T-helper 2 cell treated with Interferon-gamma antibody and Interleukin-4, amounts not matched to agents 100 ng/mL and 5 ng/mL, for 36 hours (primary cell): ENCODE results near the gene IFT172. TPM values are rescaled to one million over a fixed set of nuclear protein-coding genes. Genes with fewer than 3 reads are reported as not detected.
"Not testable (repeated sequence)": the region's sequence is repeated elsewhere in the genome, so short reads cannot be mapped to it uniquely, and the experiment has no call there.

Experiments used
- intact Hi-C: fragments of 100-400 bp; cut with micrococcal nuclease; formaldehyde crosslinking; loops from one replicate; pipeline ENCODE4 v1.15.1; 2023
- total RNA-seq: library from RNA; stranded (reverse); gene quantifications from 2 replicates; pipeline ENCODE4 v1.2.3, GENCODE V29; 2022

IFT172 gene, protein sequence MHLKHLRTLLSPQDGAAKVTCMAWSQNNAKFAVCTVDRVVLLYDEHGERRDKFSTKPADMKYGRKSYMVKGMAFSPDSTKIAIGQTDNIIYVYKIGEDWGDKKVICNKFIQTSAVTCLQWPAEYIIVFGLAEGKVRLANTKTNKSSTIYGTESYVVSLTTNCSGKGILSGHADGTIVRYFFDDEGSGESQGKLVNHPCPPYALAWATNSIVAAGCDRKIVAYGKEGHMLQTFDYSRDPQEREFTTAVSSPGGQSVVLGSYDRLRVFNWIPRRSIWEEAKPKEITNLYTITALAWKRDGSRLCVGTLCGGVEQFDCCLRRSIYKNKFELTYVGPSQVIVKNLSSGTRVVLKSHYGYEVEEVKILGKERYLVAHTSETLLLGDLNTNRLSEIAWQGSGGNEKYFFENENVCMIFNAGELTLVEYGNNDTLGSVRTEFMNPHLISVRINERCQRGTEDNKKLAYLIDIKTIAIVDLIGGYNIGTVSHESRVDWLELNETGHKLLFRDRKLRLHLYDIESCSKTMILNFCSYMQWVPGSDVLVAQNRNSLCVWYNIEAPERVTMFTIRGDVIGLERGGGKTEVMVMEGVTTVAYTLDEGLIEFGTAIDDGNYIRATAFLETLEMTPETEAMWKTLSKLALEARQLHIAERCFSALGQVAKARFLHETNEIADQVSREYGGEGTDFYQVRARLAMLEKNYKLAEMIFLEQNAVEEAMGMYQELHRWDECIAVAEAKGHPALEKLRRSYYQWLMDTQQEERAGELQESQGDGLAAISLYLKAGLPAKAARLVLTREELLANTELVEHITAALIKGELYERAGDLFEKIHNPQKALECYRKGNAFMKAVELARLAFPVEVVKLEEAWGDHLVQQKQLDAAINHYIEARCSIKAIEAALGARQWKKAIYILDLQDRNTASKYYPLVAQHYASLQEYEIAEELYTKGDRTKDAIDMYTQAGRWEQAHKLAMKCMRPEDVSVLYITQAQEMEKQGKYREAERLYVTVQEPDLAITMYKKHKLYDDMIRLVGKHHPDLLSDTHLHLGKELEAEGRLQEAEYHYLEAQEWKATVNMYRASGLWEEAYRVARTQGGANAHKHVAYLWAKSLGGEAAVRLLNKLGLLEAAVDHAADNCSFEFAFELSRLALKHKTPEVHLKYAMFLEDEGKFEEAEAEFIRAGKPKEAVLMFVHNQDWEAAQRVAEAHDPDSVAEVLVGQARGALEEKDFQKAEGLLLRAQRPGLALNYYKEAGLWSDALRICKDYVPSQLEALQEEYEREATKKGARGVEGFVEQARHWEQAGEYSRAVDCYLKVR (N-terminal part only)
- total RNA-seq = 8.7 and 9.4 TPM in 2 replicates

DNA sequence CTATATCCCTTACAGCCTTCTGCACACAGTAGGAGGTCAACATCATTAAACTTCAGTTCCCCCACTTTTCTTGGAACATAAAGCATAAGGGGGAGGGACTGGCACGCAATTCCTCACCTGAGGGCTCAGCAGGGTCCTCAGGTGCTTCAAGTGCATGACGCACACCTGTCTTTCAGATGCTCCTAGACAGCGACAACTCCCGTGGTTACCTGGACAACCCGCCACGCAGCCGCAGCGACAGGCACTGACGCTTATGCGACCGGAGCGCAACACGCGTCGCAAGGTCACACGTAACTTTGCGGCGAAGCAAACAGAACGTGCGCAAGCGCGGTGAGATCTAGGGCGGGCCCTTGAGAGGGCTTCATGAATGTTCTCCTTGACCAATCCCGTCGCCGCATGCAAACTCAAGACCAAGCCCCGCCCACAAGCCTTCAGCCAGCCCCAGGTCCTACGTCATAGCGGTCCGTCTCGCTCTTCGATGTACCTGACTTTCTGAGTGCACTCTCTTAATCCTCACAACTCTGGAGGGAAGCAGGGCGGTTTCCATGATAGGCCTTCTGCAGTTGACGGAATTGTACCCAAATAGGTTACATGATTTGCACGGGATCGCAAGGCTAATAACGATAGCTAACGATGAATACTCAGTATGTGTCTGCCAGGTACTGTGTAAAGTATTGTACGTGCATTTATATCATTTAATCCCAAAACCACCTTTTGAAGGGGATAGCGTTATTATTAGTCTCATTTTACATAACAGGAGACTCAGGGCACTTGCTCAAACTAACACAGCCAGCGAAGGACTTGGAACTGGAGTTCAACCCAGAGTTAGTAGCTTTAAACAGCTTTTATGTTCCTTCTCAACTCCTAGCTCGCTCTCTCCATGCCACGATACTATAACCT, at the start of gene IFT172:
IFT172 (minus strand) TSS at position 246 of the 900 bp plus-strand sequence; CDS start at position 156, 90 bp downstream.
- intact Hi-C loops = loop anchor here (1.0 to 2.0 kb wide), 7 partner anchors 61 to 194 kb away; partner anchors contain the start of genes CCDC121, EIF2B4, GPN1 and GTF3C2

DNA sequence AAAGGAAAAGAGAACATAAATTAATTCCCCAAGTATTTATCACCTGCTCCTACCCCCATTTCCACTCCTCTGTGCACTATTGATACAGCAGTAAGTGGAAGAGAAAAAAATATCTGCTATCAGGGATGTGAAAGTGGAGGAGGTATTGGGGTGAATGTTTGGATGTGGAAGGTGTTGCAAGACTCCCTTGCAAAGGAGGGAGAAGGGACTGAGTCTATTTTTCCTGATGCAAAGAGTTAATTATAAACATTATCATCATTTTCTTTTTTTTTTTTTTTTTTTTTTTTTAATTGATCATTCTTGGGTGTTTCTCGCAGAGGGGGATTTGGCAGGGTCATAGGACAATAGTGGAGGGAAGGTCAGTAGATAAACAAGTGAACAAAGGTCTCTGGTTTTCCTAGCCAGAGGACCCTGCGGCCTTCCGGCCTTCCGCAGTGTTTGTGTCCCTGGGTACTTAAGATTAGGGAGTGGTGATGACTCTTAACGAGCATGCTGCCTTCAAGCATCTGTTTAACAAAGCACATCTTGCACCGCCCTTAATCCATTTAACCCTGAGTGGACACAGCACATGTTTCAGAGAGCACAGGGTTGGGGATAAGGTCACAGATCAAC, 49.4 kb upstream of the IFT172 start:
- intact Hi-C loops = not testable (repeated sequence)

DNA sequence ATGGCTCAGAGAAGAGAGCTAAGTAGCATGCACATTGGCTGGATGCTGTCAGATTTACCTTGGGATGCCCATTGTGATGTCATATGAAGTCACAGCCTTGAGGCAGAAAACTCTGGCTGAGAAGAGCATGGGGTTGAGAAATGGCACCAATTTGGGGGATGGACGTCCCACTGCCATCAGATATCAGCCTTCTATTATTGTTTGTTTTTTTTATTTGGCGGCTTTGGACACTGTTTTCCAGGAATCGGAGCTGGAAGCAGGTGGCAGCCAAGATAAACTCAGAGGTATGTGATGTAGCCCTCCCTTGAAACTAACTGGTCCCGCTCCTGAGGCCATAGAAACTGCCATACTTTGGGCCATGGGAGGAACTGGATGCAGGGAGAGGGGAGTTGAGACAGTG, 47.7 kb upstream of the IFT172 start:
- intact Hi-C loops = no loop called here

DNA sequence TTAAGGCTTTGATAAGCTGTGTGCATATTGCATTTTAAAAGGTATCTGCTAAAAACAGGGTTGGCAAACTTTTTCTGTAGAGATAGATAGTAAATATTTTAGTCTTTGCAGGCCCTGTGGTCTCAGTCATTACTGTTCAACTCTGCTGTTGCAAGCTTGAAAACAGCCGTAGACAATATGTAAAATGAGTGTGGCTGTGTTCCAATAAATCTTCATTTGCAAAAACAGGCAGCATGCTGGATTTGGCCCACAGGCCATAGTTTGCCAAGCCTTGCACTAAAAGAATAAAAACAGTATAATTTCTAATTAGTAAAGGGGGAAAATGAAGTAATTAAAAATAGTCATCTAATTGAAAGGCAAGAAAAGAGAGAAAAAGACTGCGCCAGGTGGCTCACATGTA, 42.4 kb upstream of the IFT172 start:
- intact Hi-C loops = no loop called here

DNA sequence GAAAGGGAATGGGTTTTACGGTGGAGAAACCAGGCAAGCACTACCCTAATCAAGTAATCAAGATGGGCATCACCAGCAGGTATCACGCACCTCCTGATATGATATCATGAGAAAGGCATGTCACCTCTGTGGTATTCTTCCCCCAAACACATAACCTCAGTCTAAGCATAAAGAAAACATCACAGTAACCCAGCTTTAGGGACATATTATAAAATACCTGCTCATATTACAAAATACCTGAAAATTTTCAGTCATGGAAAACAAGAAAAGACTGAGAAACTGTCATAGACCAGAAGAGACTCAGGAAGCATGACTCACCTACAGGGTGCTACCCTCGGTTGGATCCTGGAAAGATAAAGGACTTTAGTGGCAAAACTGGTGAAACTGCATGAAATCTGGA, 37.6 kb upstream of the IFT172 start:
- intact Hi-C loops = no loop called here

DNA sequence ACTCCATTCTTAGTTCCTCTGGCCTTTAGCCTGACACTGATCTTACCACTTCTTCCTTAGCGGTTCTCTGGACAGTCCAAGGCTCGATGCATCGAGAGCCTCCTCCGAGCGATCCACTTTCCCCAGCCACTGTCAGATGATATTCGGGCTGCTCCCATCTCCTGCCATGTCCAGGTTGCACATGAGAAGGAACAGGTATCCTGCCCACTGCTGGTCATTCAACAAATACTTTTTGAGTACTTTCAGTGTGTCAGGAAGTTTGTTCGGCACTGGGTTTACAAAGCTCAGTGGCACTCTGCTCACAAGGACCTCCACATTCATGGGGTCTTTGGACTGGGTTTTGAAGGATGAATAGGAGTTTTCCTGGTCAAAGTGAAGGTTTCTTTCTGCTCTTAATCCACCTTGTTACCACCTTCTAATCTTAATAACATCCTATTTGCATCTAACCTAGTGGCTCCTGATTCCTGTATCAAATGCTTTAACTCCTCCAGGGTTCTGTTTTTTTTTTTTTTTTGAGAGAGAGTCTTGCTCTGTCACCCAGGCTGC, 32.9 kb upstream of the IFT172 start:
- intact Hi-C loops = no loop called here

DNA sequence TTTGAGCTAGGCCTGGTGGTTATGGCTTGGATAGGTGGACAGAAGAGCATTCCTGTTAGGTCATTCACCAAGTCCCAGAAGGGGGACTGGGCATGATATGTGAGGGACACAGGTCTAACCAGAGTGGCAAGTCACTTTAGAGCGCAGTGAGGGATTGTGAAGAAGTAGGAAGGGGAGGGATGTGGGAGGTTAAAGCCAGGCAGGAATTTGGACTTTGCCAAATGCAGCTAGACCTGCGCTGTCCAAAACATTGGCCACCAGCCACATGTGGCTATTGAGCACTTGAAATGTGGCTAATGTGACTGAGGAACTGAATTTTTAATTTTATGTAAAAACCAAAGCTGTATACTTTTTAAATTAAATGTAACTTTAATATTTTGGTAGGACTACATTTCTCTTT, 30.8 kb upstream of the IFT172 start:
- intact Hi-C loops = no loop called here

DNA sequence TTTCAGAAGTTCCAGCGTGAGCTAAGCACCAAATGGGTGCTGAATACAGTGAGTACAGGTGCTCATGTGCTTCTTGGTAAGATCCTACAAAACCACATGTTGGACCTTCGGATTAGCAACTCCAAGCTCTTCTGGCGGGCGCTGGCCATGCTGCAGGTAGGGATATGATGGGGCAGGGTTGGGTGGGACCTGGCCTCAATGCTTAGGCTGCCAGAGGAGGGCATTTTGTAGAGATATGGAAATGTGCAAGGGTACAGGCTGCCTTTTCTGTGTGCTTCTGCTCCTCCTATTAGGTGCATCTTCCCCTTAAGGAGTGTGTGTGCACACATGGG, 29.2 kb upstream of the IFT172 start:
- intact Hi-C loops = no loop called here

DNA sequence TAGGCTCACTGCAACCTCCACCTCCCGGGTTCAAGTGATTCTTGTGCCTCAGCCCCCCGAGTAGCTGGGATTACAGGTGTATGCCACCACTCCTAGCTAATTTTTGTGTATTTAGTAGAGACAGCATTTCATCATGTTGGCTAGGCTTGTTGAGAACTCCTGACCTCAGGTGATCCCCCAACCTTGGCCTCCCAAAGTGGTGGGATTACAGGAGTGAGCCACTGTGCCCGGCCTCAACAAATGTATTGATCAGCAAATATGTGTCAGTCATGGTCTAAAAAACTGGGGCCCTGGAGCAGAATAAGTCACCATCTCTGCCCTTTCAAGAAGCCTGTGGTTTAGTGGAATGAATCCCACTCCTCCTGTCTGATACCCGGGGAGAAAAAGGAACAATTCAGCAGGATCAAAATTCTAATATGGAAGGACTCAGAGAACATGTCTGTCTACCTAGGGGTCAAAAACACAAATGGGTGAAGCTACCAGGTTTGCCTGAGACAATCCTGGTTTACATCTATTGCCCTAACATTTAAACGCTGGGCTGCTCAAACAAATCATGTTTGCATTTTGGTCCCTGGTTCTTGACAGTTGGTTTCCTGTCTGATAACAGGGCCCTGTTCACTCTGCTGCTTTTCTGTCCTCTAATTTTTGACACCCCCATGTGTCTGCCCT, 28.7 kb upstream of the IFT172 start:
- intact Hi-C loops = no loop called here

DNA sequence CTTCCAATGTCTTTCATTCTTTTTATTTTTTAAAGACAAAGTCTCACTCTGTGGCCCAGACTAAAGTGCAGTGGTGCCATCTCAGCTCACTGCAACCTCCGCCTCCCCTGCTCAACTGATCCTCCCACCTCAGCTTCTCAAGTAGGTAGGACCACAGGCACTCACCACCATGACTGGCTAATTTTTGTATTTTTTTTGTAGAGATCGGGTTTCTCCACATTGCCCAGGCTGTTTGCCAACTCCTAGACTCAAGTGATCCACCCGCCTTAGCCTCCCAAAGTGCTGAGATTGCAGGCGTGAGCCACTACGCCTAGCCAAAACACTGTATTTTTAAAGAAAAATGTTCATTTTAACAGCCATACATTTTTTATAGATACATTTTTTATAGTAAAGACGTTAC, 19.8 kb upstream of the IFT172 start:
- intact Hi-C loops = no loop called here

DNA sequence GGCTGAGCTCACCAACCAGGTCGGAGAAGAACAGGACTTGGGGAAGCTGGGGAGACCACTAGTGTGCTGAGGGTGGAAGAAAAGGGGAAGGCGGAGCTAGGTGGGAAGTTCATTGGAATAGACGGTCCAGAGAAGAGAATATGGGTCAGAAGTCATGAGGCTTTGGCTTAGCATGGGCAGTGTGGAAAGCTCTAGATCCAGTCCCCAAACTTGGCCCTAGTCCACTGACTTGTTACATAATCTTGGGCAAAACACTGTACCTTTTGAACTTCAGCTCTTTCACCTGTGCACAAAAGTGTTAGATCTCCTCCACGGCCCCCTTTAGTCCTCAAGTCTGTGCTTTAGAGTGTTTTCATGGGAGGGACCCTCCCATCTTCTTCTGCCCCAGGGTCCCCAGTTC, 17.8 kb upstream of the IFT172 start:
- intact Hi-C loops = no loop called here

DNA sequence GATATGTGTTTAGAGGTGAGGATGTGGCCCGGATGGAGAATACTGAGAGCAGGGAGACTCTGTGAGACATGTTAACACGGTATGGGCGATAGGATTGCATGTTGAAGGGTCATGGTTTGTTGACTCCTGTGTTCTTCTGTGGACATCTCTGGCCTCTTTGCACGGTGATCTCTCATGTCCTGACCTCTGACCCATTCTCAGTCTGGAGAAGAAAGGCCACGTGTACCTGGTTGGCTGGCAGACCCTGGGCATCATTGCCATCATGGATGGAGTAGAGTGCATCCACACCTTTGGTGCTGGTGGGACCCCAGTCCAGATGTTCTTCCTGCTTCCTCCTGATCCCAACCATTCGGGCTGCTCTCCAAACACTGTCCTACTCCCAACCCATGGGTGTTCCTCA, 17.0 kb upstream of the IFT172 start:
- intact Hi-C loops = no loop called here

DNA sequence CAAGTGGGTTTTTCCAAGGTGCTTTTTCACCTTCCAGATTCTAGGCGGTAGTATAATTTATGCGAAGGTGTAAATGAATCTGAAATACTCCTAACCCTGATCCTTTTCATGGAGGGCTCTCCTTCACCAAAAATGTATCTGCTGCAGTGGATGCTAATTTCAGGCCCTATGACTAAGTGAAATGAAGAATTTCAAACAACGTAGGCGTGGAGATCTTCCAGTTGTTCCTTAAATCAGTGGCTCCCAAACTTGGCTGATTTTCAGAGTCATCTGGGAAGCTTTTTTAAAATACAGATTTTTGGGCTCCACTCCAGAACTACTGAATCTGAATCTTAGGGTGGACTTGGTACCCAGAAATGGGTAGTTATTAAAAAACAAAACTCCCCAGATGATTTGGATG, 12.6 kb upstream of the IFT172 start:
- intact Hi-C loops = no loop called here

DNA sequence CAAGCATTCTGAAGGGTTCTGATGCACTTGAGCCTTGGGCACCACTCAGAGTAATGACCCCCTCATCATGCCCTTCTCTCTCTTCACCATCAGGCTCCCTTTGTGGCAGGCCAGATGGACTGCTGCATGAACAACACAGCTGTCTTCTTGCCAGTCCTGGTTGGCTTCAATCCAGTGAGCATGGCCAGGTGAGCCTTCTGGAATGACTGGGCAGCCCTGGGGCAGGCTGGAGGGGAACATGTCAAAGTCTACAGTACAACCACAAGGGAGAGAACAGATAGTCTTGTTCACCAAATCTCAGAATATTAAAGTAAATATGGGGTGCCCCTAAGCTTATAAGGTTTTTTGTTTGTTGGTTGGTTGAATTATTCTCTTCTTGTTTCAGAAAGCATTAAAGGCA, 11.5 kb upstream of the IFT172 start:
- intact Hi-C loops = no loop called here

DNA sequence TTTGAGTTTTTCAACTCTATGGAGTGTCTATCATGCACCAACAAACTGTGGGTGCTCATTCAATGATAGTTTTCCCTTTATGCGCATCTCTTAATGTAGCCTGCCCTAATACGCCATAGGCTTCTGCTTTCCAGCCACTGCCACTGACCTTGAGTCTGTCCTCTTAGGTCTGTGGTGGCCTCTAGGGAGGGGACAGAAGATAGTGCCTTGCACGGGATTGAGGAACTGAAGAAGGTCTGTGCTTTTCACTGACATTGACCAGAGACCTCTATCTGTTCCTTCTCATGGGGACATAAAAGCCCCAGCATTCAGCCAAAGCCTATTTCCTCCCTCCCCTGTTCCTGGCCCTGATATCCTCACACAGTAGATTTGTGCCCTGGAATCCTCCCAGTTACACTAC, 9.4 kb upstream of the IFT172 start:
- intact Hi-C loops = no loop called here

DNA sequence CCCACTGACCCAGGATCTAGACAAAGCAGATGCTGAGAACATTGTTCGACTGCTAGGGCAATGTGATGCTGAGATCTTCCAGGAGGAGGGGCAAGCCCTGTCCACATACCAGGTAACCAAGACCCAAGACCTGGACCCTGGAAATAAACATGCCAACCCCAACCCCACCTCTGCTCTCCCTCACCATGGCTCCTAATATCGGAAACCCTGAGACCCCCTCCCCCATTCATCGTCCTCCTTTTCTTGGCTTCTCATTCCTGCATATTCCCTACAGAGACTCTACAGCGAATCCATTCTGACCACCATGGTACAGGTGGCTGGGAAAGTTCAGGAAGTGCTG, 7.7 kb upstream of the IFT172 start:
- intact Hi-C loops = no loop called here

DNA sequence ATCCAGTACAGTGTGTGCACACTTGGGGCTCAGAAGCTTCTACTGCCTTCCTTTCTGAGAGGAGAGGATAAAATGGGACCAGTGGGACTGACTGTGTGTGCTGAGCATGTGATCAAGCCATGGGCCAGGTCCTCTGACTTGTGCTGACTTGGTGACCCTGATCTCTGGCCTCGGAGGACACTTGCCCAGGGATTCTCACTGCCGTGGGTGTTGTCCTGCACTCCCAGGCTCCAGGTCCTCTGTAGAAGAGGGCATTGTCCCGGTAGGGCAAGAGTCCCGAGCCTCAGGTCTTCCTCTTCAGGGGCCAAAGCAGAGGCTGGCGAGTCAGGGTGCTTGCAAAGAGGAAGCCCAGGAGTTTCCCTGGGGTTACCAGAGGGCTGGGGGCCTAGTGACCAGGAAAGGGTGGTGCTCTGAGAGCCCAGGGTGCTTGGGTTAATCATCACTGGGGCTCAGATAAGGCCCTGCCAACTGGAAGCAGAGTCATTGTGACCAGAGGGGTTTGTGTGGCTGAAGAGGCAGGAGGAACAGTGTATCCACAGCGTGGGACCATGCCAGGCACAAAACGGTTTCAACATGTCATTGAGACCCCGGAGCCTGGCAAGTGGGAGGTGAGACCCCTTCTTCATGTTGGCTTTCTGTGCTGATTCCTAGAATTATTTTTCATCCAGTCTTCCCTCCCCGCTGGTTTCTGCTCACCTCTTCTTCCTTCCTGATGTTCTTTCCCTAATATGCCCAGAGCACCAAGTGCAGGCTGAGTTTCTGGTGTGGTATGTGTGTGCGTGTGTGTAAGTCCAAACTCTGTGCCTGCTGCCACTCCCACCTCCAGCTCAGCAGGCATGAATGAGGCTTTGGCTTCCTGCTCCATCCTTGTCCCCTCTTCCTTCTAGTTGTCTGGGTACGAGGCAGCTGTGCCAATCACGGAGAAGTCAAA, 7.1 kb upstream of the IFT172 start, which contains the start of gene GCKR:
GCKR (plus strand) TSS at position 483 of the 931 bp plus-strand sequence; CDS start at position 549, 66 bp downstream.
- intact Hi-C loops = no loop called here

DNA sequence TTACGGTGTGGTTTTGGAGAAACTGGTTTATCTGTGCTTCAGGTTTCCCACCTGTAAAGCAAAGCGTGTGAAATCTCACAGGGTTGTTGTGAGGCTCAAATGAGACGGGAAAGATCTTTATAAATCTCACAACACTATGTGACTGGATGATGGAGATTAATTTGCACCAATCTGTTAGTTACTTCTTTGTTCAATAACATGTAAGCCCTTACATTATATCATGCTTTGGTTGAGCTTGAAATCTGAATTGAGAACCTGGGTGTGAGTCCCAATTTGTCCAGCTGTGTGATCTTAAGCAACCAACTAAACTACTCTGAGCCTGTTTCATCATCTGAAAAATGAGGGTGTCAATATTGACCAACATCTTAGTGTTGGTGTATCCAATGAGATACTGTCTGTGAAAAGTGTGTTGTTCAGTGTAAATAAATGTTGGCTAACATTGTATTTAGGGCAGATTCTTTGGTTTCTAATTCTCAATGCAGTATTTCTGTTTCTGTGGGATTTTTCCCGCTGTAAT, 6.4 kb upstream of the IFT172 start:
- intact Hi-C loops = no loop called here
